ENCODE data around the gene SLC16A9. TPM values are rescaled to one million over a fixed set of nuclear protein-coding genes. Genes with fewer than 3 reads are reported as not detected.
"Not testable (repeated sequence)": the region's sequence is repeated elsewhere in the genome, so short reads cannot be mapped to it uniquely, and the experiment has no call there.

The SLC16A9 gene
- total RNA-seq, 1 donor from 2014 or later = 0.48 TPM

DNA sequence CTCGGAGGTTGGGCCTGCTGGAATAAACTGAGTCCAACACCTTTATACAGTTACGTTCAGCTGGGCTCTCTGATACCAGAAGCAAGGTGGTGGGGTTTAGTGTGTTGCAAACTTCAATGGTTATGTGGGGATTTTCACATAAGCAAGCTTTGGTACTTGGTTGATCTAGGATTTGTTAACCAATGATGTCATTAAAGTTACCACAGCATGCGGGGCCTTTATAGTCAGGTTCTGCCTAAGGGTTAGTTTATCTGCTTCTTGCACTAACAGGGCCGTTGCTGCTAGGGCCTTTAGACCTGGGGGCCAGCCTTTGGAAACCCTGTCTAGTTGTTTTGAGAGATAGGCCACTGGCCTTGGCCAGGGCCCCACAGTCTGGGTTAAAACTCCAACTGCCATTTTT, 19.5 kb upstream of the SLC16A9 start:
- DNase-seq; ATAC-seq (ENCODE audit: poor library complexity); intact Hi-C loops (cut with DNase I): not testable (repeated sequence)

DNA sequence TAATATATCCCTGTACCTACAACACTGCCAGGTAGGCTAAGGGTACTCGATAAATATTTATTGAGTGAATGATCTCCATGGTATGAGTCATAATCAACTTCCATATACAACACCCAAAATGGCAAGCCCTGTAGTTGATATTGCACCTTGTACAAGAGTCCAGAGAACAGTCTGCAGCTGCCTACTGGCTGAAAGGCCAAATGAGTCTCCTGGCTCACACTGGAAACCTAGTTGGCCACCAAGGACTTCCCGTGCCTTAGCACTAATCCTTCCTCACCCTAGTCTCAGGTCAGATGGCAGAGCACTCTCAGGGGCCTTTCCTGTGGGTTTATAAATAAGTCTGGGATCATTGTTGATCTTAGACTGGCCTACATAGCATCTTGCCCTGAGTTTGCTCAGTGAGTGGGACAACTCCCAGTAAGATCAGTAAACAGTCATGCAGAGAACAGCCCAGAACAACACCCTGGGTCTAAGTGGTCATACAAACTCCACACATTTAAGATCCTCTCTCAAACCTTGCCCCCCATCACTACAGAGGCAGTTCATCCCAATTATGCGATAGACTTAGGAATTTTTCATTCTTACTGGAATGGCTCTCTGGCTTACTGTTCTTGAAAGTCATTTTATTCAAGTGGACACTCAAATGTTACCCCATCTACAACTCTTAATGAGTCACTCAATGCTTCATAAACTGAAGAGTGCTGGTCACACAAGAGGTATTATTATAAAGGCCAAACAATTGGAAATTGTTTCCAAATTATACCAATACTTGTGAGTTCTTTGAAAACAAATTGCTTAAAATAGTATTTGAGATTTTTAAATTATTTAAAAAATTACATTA, 14.7 kb upstream of the SLC16A9 start:
- ATAC-seq (ENCODE audit: poor library complexity) = no peak
- intact Hi-C loops (cut with DNase I) = no loop called here
- no peak for DNase-seq

DNA sequence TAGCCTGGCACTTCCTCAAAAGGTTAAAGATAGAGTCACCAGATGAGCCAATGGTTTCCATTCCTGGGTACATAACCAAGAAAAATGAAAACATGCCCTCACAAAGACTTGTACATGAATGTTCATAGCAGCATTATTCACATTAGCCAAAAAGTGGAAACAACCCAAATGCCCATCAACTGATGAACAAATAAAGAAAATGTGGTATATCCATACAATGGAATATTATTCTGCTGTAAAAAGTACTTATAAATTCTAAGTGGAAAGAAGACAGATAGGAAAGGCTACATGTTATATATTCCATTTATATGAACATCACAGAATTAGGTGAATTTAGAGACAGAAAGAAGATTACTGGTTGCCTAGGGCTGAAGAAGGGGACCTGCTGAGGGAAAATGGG, 10.7 kb upstream of the SLC16A9 start:
- intact Hi-C loops (cut with DNase I) = no loop called here
- DNase-seq = no peak
- no peak for ATAC-seq (ENCODE audit: poor library complexity)

DNA sequence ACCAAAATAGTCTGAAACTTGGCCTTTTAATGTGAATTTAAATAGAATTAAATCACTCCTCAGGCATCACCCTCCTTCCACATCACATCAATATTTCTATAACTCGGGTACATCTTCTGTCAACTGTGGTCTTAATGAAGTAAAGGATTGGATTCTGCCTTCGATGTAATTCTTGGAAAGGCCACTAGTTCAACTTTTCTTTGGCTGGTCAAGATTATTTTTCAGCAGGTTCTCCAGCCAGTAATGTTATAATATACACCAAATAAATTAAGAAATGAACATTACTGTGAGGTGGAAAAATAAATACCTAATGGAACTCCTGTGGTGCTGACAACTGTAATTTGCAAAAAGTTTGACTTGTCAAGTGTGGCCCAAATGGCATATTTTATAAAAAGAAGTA, 9.7 kb upstream of the SLC16A9 start:
- ATAC-seq (ENCODE audit: poor library complexity) = no peak
- intact Hi-C loops (cut with DNase I) = no loop called here
- no peak for DNase-seq

DNA sequence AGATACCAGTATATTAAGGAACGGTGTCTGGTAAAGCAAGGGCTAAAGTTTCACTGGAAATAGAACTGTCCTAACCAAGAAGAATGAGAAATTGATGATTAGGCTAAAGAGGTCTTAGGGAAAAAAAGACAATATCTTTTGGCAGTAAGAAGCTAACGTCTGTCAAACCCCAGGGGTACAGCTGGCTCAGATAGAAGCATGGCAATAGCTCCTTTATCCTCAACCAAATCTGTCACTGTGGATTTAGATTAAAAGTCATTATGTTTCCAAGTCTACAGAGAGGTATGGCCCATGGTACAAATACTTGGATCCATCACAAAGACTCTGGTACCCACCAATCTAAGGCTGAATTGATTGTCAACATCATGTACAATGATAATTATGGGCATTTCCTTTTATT, 8.6 kb upstream of the SLC16A9 start:
- ATAC-seq (ENCODE audit: poor library complexity) (no peak), DNase-seq (no peak)
- intact Hi-C loops (cut with DNase I) = no loop called here

DNA sequence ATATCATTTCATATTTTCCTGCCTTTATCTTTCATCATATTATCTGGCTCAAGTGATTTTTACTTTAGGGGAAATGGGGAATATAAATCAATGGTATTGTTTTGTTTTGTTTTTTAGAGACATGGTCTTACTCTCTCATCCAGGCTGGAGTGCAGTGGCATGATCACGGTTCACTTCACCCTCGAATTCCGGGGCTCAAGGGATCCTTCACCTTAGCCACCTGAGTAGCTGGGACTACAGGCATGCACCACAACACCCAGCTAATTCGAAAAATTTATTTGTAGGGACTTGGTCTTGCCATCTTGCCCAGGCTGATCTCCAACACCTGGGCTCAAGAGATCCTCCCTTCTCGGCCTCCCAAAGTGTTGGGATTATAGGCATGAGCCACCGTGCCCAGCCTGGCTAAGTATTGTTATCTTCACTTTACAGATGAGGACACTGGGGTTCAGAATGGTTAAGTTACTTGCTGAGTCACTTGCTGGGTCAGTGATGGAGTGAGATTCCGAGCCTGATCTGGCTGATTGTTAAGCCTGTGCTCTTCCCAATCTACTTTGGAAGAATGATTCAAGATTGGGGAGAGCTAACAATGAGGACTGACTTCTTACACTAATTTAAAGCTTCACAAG, 3.7 kb upstream of the SLC16A9 start:
- DNase-seq = no peak
- ATAC-seq (ENCODE audit: poor library complexity) = no peak
- intact Hi-C loops (cut with DNase I) = no loop called here

DNA sequence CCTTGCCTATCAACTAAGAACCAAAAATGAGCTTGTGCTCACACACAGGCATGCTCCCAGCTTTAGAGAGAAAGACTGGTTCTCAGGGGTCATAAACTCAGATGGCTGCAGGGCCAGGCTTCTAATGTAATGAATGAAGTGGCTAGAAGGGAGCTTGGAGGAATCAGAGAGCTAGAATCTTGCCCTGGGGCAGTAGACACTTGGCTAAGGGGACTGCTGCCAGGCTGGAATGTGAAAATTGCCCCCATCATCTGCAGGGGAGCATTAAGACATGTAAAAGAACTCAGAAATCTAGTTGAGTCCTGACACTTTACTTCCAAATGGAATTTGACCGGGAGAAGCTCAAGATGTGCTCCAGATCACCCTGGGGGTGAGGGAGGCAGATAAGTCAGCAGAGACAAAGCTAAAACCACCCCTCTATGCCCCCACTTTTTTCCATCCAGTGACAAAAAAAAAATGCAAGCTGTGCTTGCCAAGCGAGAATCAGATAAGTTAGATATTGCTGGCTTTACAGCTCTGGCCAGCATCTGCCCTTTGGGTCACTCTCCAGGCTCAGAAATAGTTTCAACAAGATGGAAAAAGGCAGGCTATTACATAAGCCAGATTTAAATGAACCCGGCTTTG, 2.3 kb upstream of the SLC16A9 start:
- intact Hi-C loops (cut with DNase I) = no loop called here
- DNase-seq (no peak), ATAC-seq (ENCODE audit: poor library complexity) (no peak)

DNA sequence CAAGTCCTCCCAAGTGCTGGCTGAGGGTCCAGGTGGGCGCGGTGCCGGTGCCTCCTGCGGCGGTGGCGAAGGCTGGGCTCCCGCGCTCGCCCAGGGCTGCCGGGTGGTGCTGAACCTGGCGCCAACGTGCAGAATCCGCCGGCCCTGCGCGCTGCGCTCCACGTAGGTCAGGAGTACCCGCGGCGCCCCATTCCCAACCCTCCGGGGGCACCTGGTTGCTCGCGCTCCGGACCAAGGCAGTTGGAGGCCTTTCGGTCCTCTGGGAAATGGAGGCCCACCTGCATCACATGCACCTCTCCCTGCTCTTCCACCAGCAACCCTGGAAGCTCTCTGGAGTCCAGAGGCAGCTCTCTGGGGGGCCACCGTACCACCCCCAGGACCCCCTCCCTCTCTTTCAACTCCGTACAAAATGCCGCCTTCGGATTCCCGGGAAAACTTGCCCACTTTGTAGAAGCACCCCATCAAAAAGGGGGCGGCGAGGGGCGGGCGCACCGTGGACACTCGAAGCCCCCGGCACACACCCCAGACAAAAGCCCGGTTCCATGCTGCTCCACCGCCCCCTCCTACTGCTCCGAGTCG, 745 bp downstream of the SLC16A9 start:
- ATAC-seq (ENCODE audit: poor library complexity) = peak; percentile 66
- peak; percentile 46 for DNase-seq
- intact Hi-C loops (cut with DNase I) = no loop called here

DNA sequence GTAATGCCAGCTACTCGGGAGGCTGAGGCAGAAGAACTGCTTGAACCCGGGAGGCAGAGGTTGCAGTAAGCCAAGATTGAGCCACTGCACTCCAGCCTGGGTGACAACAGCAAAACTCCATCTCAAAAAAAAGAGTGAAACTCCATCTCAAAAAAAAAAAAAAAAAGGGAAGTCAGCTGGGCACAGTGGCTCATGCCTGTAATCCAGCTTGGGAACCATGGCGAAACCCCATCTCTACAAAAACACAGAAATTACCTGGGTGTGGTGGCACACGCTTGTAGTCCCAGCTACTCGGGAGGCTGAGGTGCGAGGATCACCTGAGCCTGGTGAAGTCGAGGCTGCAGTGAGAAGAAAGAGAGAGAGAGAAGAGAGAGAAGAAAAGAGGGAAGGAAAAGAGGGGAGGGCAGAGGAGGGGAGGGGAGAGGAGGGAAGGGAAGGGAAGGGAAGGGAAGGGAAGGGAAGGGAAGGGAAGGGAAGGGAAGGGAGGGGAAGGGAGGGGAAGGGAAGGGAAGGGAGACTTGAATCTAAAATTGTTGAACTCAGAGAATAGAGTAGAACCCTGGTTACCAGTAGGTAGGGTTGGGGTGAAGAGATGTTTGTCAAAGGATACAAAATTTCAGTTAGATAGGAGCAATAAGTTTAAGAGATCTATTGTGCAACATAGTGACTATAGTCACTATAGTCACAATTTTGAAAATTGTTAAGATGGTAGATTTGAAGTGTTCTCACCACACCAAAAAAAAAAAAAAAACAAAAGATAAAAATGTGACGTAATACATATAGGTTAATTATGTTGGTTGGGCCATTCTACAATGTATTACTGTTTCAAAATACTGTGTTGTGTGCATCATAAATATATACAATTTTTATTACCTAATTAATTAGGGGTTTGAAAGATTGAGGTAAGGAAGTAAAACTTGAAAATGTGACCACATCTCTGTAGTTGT, 2.5 kb downstream of the SLC16A9 start:
- no peak for DNase-seq
- ATAC-seq (ENCODE audit: poor library complexity) = no peak
- intact Hi-C loops (cut with DNase I) = no loop called here

DNA sequence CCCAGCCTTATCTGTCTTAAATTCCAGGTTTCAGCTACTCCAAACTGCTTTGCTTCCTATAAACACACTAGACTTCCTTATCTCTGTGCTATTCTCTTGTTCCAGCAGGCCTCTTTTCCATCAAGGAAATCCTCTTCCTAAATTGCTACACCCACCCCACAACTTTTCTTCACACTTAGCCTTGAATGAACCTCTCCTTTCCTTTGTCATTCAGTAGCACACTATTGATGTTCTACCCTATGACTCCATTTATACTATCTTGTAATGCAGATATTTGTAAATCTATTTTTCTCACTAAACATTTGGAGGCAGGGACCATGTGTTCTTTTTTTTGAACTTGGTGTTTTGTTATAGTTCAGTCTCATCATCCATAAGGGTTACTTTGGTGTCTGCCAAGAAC, 3.7 kb downstream of the SLC16A9 start:
- no peak for ATAC-seq (ENCODE audit: poor library complexity)
- no peak for DNase-seq
- intact Hi-C loops (cut with DNase I) = no loop called here

DNA sequence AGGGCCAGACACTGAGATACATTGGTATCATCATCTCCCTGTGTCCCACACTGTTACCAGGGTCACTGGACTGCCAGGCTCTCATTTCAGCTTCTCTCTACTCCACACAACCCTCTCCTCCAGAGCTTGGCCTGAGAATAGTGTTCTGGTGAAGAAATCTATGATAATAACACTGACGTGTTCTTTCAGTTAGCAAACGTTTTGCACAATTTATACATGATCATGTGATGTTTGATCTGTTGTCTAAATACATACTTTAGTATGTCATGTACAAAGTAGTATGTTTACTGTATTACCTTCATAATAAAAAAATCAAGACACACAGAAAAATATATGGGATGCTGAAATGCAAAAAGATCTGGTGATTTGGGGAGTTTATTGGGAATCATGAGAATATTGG, 5.0 kb downstream of the SLC16A9 start:
- ATAC-seq (ENCODE audit: poor library complexity) (no peak), DNase-seq (no peak)
- intact Hi-C loops (cut with DNase I) = no loop called here

DNA sequence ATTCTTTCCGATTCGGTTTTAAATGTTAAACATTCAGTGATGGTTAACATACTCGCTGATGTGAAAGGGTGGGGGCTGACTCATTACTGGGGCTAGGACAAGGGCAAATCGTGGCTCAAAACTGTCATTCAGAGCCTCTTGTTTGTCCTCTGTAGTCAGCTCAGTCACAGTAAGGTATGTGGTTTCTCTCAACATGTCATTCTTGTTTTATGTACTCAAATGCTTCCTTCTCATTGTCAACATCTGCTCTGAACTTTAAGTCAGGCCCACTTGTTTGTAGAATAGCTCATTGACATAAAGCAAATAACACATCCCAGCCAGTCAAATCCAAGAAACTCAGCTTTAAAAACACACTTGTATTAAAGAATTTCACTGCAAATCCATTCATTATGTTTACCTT, 7.3 kb downstream of the SLC16A9 start:
- ATAC-seq (ENCODE audit: poor library complexity) (no peak), DNase-seq (no peak)
- intact Hi-C loops (cut with DNase I) = no loop called here

DNA sequence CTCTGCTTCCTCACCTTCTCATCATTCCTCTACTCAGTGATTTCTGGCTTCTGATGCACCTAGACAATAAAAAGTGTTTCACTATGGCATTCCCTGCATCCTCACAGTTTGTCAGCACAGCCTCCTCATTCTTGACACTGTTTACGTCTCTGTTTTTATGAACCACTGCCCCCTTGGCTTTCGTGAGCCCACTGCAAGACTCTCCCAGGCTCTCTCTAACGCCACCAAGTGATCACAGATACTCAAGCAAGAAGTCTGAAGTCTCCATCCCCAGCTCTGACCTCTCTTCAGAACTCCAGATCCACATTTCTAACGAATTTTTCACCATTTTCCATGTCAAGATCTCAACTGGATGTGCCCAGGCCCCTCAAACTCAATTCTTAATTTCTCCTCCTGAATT, 8.9 kb downstream of the SLC16A9 start:
- DNase-seq (no peak), ATAC-seq (ENCODE audit: poor library complexity) (no peak)
- intact Hi-C loops (cut with DNase I) = no loop called here

DNA sequence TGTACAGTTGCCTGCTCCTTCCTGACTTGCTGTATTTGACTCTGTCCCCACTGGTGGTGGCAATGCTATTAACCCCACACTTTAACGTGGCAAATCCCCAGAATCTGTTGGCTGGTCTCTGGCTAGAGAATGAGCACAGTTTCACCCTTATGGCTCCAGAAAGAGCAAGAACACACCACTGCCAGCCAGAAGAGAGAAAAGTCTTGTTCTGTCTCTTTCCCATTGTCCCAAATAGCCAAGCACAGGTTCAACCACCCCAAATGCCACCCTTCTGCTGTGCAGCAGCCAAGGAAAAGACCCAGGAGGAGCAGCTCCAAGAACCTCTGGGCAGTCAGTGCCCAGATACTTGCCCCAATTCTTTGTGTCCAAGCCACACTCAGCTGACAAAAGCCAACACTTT, 11.3 kb downstream of the SLC16A9 start:
- intact Hi-C loops (cut with DNase I) = no loop called here
- ATAC-seq (ENCODE audit: poor library complexity) (no peak), DNase-seq (no peak)

DNA sequence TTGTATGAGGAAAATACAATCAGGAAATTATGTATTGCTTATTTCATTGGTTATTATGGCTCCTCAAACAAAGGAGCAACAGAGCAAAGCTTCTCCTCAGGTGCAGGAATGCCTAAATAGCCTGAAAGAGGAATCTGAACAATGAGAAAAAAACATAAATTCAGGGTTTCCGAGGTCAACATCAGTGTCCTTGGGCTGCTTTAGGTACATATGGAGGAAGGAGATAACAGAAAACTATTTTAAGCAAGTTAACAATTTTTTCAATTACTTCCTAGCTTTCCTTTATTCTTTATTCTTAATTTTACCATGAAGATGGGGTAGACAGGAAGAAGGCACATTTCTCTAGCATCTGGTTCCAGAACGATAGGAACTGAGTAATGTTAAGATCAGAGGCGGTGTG, 14.0 kb downstream of the SLC16A9 start:
- intact Hi-C loops (cut with DNase I) = no loop called here
- no peak for ATAC-seq (ENCODE audit: poor library complexity)
- DNase-seq = no peak

DNA sequence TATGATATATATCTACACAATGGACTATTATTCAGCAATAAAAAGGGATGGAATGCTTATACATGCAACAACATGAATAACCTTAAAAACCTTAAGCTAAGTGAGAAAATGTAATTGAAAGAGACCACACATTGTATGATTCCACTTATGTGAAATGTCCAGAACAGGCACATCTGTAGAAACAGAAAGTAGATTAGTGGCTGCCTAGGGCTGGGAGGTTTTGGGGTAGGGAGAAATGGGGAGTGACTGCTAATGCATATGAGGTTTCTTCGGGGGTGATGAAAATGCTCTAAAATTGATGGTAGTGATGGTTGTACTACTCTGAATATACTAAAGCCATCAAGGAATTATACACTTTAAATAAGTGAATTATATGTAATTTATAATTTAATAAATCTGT, 14.7 kb downstream of the SLC16A9 start:
- ATAC-seq (ENCODE audit: poor library complexity) (no peak), DNase-seq (no peak)
- intact Hi-C loops (cut with DNase I) = no loop called here

DNA sequence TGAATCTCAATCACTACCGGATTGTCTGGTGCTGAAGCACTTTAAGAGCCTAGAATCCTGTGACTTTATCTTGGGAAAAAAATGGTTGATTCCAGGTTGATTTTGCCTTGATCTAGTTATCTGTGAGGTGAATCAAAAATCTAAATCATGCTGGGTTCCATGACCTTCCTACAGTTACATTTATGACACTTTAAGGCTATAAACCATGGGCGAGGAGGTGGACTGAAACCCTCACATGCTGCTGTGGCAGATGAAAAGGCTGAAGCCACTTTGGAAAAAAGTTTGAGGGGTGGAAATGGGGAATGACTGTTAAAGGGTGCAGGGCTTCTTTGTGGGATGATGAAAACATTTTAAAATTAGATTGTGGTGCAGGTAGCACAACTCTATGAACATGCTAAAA, 17.5 kb downstream of the SLC16A9 start:
- DNase-seq (no peak), ATAC-seq (ENCODE audit: poor library complexity) (no peak)
- intact Hi-C loops (cut with DNase I) = no loop called here

DNA sequence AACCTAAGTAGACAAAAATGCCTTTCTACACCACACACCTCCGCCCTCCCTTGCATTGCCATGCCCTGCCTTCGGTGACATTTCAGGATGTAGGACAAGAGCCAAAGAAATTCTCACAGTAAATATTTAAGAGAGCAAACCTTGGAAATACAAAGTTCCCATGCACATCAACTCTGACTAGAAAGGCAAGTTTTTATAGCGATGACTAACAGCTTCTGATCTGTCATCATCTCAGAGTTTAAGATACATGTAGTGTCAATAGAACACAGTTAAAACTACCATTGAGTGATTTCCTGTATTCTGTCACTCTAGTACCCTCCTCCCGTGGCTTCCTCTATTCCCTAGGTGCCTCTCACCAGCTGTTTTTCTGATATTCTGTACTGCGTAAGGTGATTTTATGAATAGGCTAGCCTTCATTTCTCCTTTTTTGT, 20.7 kb downstream of the SLC16A9 start:
- intact Hi-C loops (cut with DNase I) = no loop called here
- no peak for DNase-seq
- no peak for ATAC-seq (ENCODE audit: poor library complexity)

DNA sequence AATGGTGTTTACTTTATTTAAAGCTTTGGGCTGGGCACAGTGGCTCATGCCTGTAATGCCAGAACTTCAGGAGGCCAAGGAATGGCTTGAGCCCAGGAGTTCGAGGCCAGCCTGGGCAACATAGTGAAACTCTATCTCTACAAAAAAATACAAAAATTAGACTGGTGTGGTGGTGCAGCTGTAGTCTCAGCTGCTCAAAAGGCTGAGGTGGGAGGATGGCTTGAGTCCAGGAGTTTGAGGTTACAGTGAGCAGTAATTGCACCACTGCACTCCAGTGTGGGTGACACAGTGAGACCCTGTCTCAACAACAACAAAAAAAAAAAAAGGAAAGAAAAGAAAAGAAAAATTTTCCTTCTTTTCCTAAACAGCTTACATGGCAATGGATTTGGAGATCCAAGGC, 22.0 kb downstream of the SLC16A9 start:
- DNase-seq (no peak), ATAC-seq (ENCODE audit: poor library complexity) (no peak)
- intact Hi-C loops (cut with DNase I) = no loop called here
